Astrocyte (in vitro differentiated cells and primary cell): ENCODE data around the gene CDC45. TPM values are rescaled to one million over a fixed set of nuclear protein-coding genes. Genes with fewer than 3 reads are reported as not detected.
A peak's percentile ranks its signal among the peaks of the same experiment; 100 is the strongest.

Experiments
- DNase-seq: peaks from one replicate; pipeline ENCODE4 v3.0.0-alpha.2; 2010; ENCODE audit warnings: low read depth
- FAIRE-seq: peaks from 2 replicates; lab custom pipeline; 2011; peaks lifted over from hg19 to GRCh38; lab: Jason Lieb, UNC
- H2AFZ ChIP-seq: 2 replicates; pipeline ENCODE4 v1.6.0; 2012; ENCODE audit warnings: low read depth, low read length, inconsistent platforms
- H3K27ac ChIP-seq: 2 replicates; pipeline ENCODE4 v1.5.1; 2011; ENCODE audit warnings: low read depth, low read length, inconsistent platforms
- H3K27me3 ChIP-seq: 2 replicates; pipeline ENCODE4 v1.6.0; 2011; ENCODE audit warnings: low read length, inconsistent platforms; ENCODE audit not compliant: insufficient read depth
- H3K36me3 ChIP-seq: 2 replicates; pipeline ENCODE4 v1.5.1; 2011; ENCODE audit warnings: low read length, inconsistent platforms; ENCODE audit not compliant: insufficient read depth
- H3K4me1 ChIP-seq: 2 replicates; pipeline ENCODE4 v1.5.1; 2011; ENCODE audit warnings: low read length, inconsistent platforms; ENCODE audit not compliant: insufficient read depth
- H3K4me2 ChIP-seq: 2 replicates; pipeline ENCODE4 v1.6.0; 2012; ENCODE audit warnings: low read length, inconsistent platforms
- H3K4me3 ChIP-seq: 2 replicates; pipeline ENCODE4 v1.5.1; 2011; ENCODE audit warnings: low read depth, mild to moderate bottlenecking, low read length, inconsistent platforms; ENCODE audit not compliant: insufficient read depth
- H3K79me2 ChIP-seq: 2 replicates; pipeline ENCODE4 v1.6.0; 2012; ENCODE audit warnings: mild to moderate bottlenecking, low read length, inconsistent platforms; ENCODE audit not compliant: insufficient read depth
- H3K9ac ChIP-seq: 2 replicates; pipeline ENCODE4 v1.6.0; 2012; ENCODE audit warnings: mild to moderate bottlenecking, low read length, inconsistent platforms
- H3K9me3 ChIP-seq: 2 replicates; pipeline ENCODE4 v1.5.1; 2012; ENCODE audit warnings: low read depth, mild to moderate bottlenecking, low read length, inconsistent platforms; ENCODE audit not compliant: insufficient read depth
- H4K20me1 ChIP-seq: 2 replicates; pipeline ENCODE4 v1.6.0; 2012; ENCODE audit warnings: low read length, inconsistent platforms; ENCODE audit not compliant: insufficient read depth
- H3K27ac Mint-ChIP-seq: one replicate; pipeline ENCODE4 v1.8.0; 2021; ENCODE audit warnings: mild to moderate bottlenecking, mixed read lengths; ENCODE audit not compliant: unreplicated experiment
- H3K27me3 Mint-ChIP-seq: one replicate; pipeline ENCODE4 v1.8.0; 2021; ENCODE audit warnings: low read depth, mixed read lengths; ENCODE audit not compliant: unreplicated experiment
- H3K36me3 Mint-ChIP-seq: one replicate; pipeline ENCODE4 v1.8.0; 2021; ENCODE audit warnings: low read depth, mixed read lengths; ENCODE audit not compliant: unreplicated experiment
- H3K4me1 Mint-ChIP-seq: one replicate; pipeline ENCODE4 v1.8.0; 2021; ENCODE audit warnings: low read depth, mixed read lengths; ENCODE audit not compliant: unreplicated experiment
- H3K4me3 Mint-ChIP-seq: one replicate; pipeline ENCODE4 v1.8.0; 2021; ENCODE audit warnings: mild to moderate bottlenecking, moderate library complexity, mixed read lengths; ENCODE audit not compliant: unreplicated experiment
- H3K9me3 Mint-ChIP-seq: one replicate; pipeline ENCODE4 v1.8.0; 2021; ENCODE audit warnings: mild to moderate bottlenecking, mixed read lengths; ENCODE audit not compliant: unreplicated experiment
- CTCF ChIP-seq: IDR thresholded peaks from 2 replicates; pipeline ENCODE4 v1.5.1; 2011; ENCODE audit warnings: low read depth, mild to moderate bottlenecking, inconsistent platforms, low read length, moderate library complexity; ENCODE audit not compliant: insufficient read depth
- EZH2 ChIP-seq: IDR thresholded peaks from 2 replicates; pipeline ENCODE4 v1.6.1; 2012; ENCODE audit warnings: mild to moderate bottlenecking, low read length, inconsistent platforms; ENCODE audit not compliant: insufficient read depth
- total RNA-seq: library from RNA; stranded (reverse); gene quantifications from 2 replicates; pipeline ENCODE4 v1.2.1, GENCODE V29; 2021

Gene CDC45
- total RNA-seq, 1 donor from 2014 or later = 2.1 TPM

DNA sequence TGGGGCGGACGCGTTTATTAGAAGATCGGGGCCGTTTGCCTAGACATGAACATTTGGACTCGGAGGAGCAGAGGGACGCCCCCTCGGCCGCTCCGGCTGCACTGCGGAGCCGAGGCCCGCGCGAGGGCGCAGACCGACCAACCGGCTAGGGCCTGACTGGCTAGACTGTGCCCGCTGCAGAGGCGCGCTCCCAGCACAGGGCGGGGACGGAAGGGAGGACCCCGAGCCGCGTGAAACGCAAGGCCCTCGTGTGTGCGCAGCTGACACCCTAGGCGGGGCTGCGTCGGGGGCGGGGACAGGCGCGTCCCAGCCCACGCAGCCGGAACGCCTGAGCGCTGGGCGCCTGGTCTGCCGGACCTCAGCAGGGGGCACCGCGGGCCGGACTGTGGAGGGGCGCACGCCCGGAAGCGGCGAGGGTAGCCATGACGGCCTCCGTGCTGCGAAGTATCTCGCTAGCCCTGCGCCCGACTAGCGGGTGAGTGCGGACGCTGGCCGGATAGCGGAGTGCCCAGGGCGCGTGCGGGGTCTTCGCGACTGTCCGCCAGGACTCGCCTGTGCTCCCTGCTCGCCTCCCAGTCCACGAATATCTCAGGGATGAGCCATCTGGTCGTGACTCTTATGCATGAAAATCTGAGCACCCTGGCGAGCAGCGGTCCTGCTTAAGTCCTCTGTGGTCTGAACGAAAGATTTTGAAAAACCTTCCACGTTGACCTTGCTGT lies 47.4 kb upstream of the CDC45 start, which contains the start of gene MRPL40:
Gene MRPL40 (plus strand): TSS at position 413 of the 719 bp plus-strand sequence. CDS start 10 bp downstream, at position 423.
- Mint-ChIP-seq H3K4me3 (peak within 1 kb of the TSS; percentile 94), H3K36me3 (peaks cover 5% of the 10 kb centered on the region), H3K27me3 (no peaks in the 10 kb centered on the region), H3K27ac (peak within 1 kb of the TSS; percentile 83), H3K9me3 (no peaks in the 10 kb centered on the region), H3K4me1 (peaks cover 18% of the 10 kb centered on the region)
- peaks cover 15% of the 10 kb centered on the region for H3K4me1 ChIP-seq
- H3K9ac ChIP-seq = peak within 1 kb of the TSS; percentile 86
- TF ChIP-seq CTCF (no peak), EZH2 (no peak)
- H4K20me1 ChIP-seq = peaks cover 32% of the 10 kb centered on the region
- peak within 1 kb of the TSS; percentile 96 for H3K4me2 ChIP-seq
- H3K4me3 ChIP-seq = peak within 1 kb of the TSS; percentile 80
- DNase-seq (peak; percentile 89), FAIRE-seq (no peak)
- peaks cover 51% of the 10 kb centered on the region for H3K79me2 ChIP-seq
- peaks cover 9% of the 10 kb centered on the region for H3K36me3 ChIP-seq
- H3K27ac ChIP-seq = peak within 1 kb of the TSS; percentile 93
- H3K9me3 ChIP-seq = no peaks in the 10 kb centered on the region
- H2AFZ ChIP-seq = peak within 1 kb of the TSS; percentile 86
- no peaks in the 10 kb centered on the region for H3K27me3 ChIP-seq

GRCh38 chr22:19434401-19434800 lies 45.3 kb upstream of the CDC45 start:
- Histone ChIP-seq H3K27me3 (no peaks in the 10 kb centered on the region), H3K4me1 (peaks cover 10% of the 10 kb centered on the region), H4K20me1 (peaks cover 16% of the 10 kb centered on the region), H3K9me3 (no peaks in the 10 kb centered on the region), H3K4me3 (no peak overlapping the region), H3K9ac (no peak overlapping the region), H3K36me3 (peaks cover 9% of the 10 kb centered on the region), H2AFZ (no peak overlapping the region), H3K79me2 (peaks cover 32% of the 10 kb centered on the region), H3K27ac (no peak overlapping the region), H3K4me2 (no peak overlapping the region)
- H3K9me3 Mint-ChIP-seq = no peaks in the 10 kb centered on the region
- TF ChIP-seq EZH2 (no peak), CTCF (no peak)
- H3K4me3 Mint-ChIP-seq = peak overlapping the region; percentile 54
- no peak for FAIRE-seq
- H3K4me1 Mint-ChIP-seq = peaks cover 15% of the 10 kb centered on the region
- DNase-seq = no peak
- peaks cover 5% of the 10 kb centered on the region for H3K36me3 Mint-ChIP-seq
- no peak overlapping the region for H3K27ac Mint-ChIP-seq
- H3K27me3 Mint-ChIP-seq = no peaks in the 10 kb centered on the region
